GM18951 (cell line): ENCODE data around the gene PNRC2.
A peak's percentile ranks its signal among the peaks of the same experiment; 100 is the strongest.

Experiments used
- POLR2A ChIP-seq: IDR thresholded peaks from 4 replicates; pipeline ENCODE4 v1.6.1; 2011; ENCODE audit warnings: mild to moderate bottlenecking; ENCODE audit not compliant: insufficient read length, insufficient read depth; ENCODE audit errors: extremely low read depth
- in situ Hi-C: fragments of 300-500 bp; cut with MboI; formaldehyde crosslinking; loops from one replicate; pipeline ENCODE4 v1.12.0; 2022; ENCODE audit warnings: low sequenced_read_pairs, mixed read lengths, inconsistent platforms; ENCODE audit not compliant: unreplicated experiment

Gene PNRC2

GRCh38 chr1:23959461-23960290 is at the start of gene PNRC2:
Gene PNRC2, plus strand, starts transcription at chr1:23959828. Its CDS starts 1,630 bp downstream, at chr1:23961458.
- in situ Hi-C loops: no loop called here
- peak; percentile 85 for TF ChIP-seq POLR2A

- in situ Hi-C loops: loop anchor here (10.0 kb wide), 1 partner anchor 105 kb away; the partner anchor contains the start of gene GALE
These were observed 49.5 kb upstream of the PNRC2 start for GRCh38 chr1:23910144-23910543.

GRCh38 chr1:23910553-23911246 is 48.9 kb upstream of the PNRC2 start:
- in situ Hi-C loops: loop anchor here (10.0 kb wide), 1 partner anchor 106 kb away; the partner anchor contains the start of gene GALE
- peak; percentile 51 for TF ChIP-seq POLR2A

More at GRCh38 chr1:23910144-23910543, 49.5 kb upstream of the PNRC2 start:
- no peak for TF ChIP-seq POLR2A

- TF ChIP-seq POLR2A: peak; percentile 36
- in situ Hi-C loops: loop anchor here (10.0 kb wide), 1 partner anchor 107 kb away; the partner anchor contains the start of gene GALE
These were observed 47.7 kb upstream of the PNRC2 start for GRCh38 chr1:23911921-23912320.

- peak; percentile 66 for TF ChIP-seq POLR2A
- in situ Hi-C loops: loop anchor here (10.0 kb wide), 1 partner anchor 109 kb away; the partner anchor contains the start of gene GALE
These were observed 46.3 kb upstream of the PNRC2 start, which contains the start of gene CNR2 for GRCh38 chr1:23913212-23913880. Gene CNR2, minus strand, starts transcription at chr1:23913362. Its CDS starts 37,745 bp downstream, at chr1:23875617.

- in situ Hi-C loops: loop anchor here (10.0 kb wide), 1 partner anchor 110 kb away; the partner anchor contains the start of gene GALE
- no peak for TF ChIP-seq POLR2A
These were observed 44.7 kb upstream of the PNRC2 start for GRCh38 chr1:23914921-23915320.

- in situ Hi-C loops: loop anchor here (10.0 kb wide), 1 partner anchor 111 kb away; the partner anchor contains the start of gene GALE
These were observed 44.2 kb upstream of the PNRC2 start for GRCh38 chr1:23915466-23915865.

GRCh38 chr1:23916209-23917131 is 43.2 kb upstream of the PNRC2 start:
- in situ Hi-C loops: loop anchor here (10.0 kb wide), 1 partner anchor 112 kb away; the partner anchor contains the start of gene GALE

More at GRCh38 chr1:23915466-23915865, 44.2 kb upstream of the PNRC2 start:
- TF ChIP-seq POLR2A: no peak

GRCh38 chr1:23922321-23922943 is 37.2 kb upstream of the PNRC2 start:
- TF ChIP-seq POLR2A: no peak
- in situ Hi-C loops: no loop called here

More at GRCh38 chr1:23916209-23917131, 43.2 kb upstream of the PNRC2 start:
- TF ChIP-seq POLR2A: peak; percentile 31

GRCh38 chr1:23923592-23924499 is 35.8 kb upstream of the PNRC2 start:
- TF ChIP-seq POLR2A: no peak
- in situ Hi-C loops: no loop called here
